A549 (cell line): ENCODE measurements around the gene RHBDL2. TPM values are rescaled to one million over a fixed set of nuclear protein-coding genes. Genes with fewer than 3 reads are reported as not detected.
"Not testable (repeated sequence)": the region's sequence is repeated elsewhere in the genome, so short reads cannot be mapped to it uniquely, and the experiment has no call there.

Experiments used
- ATAC-seq, 2 experiments: fragments of 200-7000 bp in 1 of 2; fragments of >200 bp in 1 of 2; cut with Nextera tagmentation in 1 of 2; cut with Tn5 transposase in 1 of 2; 3 replicates each; pipeline versions ENCODE4 v1.8.0 to v1.9.1; 2018 to 2020; ENCODE audit warnings: mild to moderate bottlenecking in 1 of 2, moderate library complexity in 1 of 2
- CTCF ChIA-PET: fragments of 300-600 bp; sonication (Branson Sonifier 250); formaldehyde crosslinking; extraction: SDS; loops from one replicate; lab custom pipeline; 2021; ENCODE audit warnings: antibody characterized with exemption, inconsistent platforms; lab: Yijun Ruan, JAX
- POLR2A ChIA-PET: fragments of 350-600 bp; formaldehyde crosslinking; extraction: SDS; loops from one replicate; lab custom pipeline; 2021; ENCODE audit warnings: antibody characterized with exemption, inconsistent platforms; lab: Yijun Ruan, JAX
- DNase-seq, 2 experiments: peaks; one replicate each; pipeline versions ENCODE4 v3.0.0 to v3.0.0-alpha.2; 2011 to 2016; ENCODE audit warnings: low read depth in 1 of 2, low spot score in 1 of 2
- FAIRE-seq: peaks from 2 replicates; lab custom pipeline; 2011; peaks lifted over from hg19 to GRCh38; lab: Jason Lieb, UNC
- H3K27ac ChIP-seq, 2 experiments: fragments of >200 bp; sonication (Bioruptor Twin); formaldehyde crosslinking; 3 replicates each; pipeline ENCODE4 v1.5.1; 2016 to 2017
- H3K4me1 ChIP-seq: fragments of >200 bp; sonication (Bioruptor Twin); formaldehyde crosslinking; 3 replicates; pipeline ENCODE4 v1.6.1; 2016
- H3K4me2 ChIP-seq: fragments of >200 bp; sonication (Bioruptor Twin); formaldehyde crosslinking; 3 replicates; pipeline ENCODE4 v1.6.1; 2016
- H3K4me3 ChIP-seq: fragments of >200 bp; sonication (Bioruptor Twin); formaldehyde crosslinking; 3 replicates; pipeline ENCODE4 v1.5.1; 2016
- H3K9me3 ChIP-seq: fragments of >200 bp; sonication (Bioruptor Twin); formaldehyde crosslinking; 3 replicates; pipeline ENCODE4 v1.6.1; 2016
- CBX2 ChIP-seq: fragments of 200-600 bp; sonication (generic); IDR thresholded peaks from 2 replicates; pipeline ENCODE4 v1.6.1; 2016; ENCODE audit warnings: low read depth, mild to moderate bottlenecking, borderline replicate concordance
- CBX8 ChIP-seq: fragments of 200-600 bp; sonication (generic); IDR thresholded peaks from 2 replicates; pipeline ENCODE4 v1.6.1; 2016
- CEBPB ChIP-seq, 2 experiments: fragments of >200 bp in 1 of 2; sonication (Bioruptor Twin) in 1 of 2; formaldehyde crosslinking in 1 of 2; IDR thresholded peaks; 2 replicates each; pipeline ENCODE4 v1.6.1; 2012 to 2016
- EP300 ChIP-seq, 2 experiments: fragments of >200 bp; sonication (Bioruptor Twin); formaldehyde crosslinking; IDR thresholded peaks; 2 replicates in 1 of 2; 3 replicates in 1 of 2; pipeline ENCODE4 v1.6.1; 2016 to 2017
- FOSB ChIP-seq: fragments of 250-450 bp; sonication (Bioruptor Pico); IDR thresholded peaks from 2 replicates; pipeline ENCODE4 v1.5.0; 2020; ENCODE audit warnings: mild to moderate bottlenecking, moderate library complexity
- FOSL2 ChIP-seq, 2 experiments: fragments of 450-650 bp in 1 of 2; fragments of >200 bp in 1 of 2; sonication (Bioruptor Twin) in 1 of 2; formaldehyde crosslinking; IDR thresholded peaks; 2 replicates each; pipeline versions ENCODE4 v1.5.0 to v1.6.1; 2016 to 2020; ENCODE audit warnings: mild to moderate bottlenecking in 1 of 2, moderate library complexity in 1 of 2
- FOXS1 ChIP-seq: fragments of 250-450 bp; sonication (Bioruptor Pico); IDR thresholded peaks from 2 replicates; pipeline ENCODE4 v1.5.0; 2020; ENCODE audit warnings: mild to moderate bottlenecking, moderate library complexity
- GATA3 ChIP-seq: IDR thresholded peaks from 2 replicates; pipeline ENCODE4 v1.6.1; 2012; ENCODE audit warnings: borderline replicate concordance
- HDAC2 ChIP-seq: fragments of 200-600 bp; sonication (generic); IDR thresholded peaks from 2 replicates; pipeline ENCODE4 v1.6.1; 2016
- HEYL ChIP-seq: fragments of 250-450 bp; sonication (Bioruptor Pico); IDR thresholded peaks from 2 replicates; pipeline ENCODE4 v1.8.0; 2021; ENCODE audit warnings: mild to moderate bottlenecking, moderate library complexity
- JUN ChIP-seq, 2 experiments: fragments of >200 bp; sonication (Bioruptor Twin); formaldehyde crosslinking; IDR thresholded peaks; 2 replicates in 1 of 2; 3 replicates in 1 of 2; pipeline ENCODE4 v1.6.1; 2016 to 2017
- JUNB ChIP-seq: fragments of >200 bp; sonication (Bioruptor Twin); formaldehyde crosslinking; IDR thresholded peaks from 2 replicates; pipeline ENCODE4 v1.6.1; 2016
- KDM1A ChIP-seq: fragments of 200-600 bp; sonication (generic); IDR thresholded peaks from 2 replicates; pipeline ENCODE4 v1.6.1; 2016; ENCODE audit warnings: low read depth, mild to moderate bottlenecking
- KDM5A ChIP-seq: fragments of 200-600 bp; sonication (generic); IDR thresholded peaks from 2 replicates; pipeline ENCODE4 v1.6.1; 2016; ENCODE audit warnings: antibody characterized with exemption, mild to moderate bottlenecking
- MAFK ChIP-seq: fragments of 450-650 bp; IDR thresholded peaks from 2 replicates; pipeline ENCODE4 v1.6.1; 2014; ENCODE audit not compliant: partially characterized antibody
- NFE2L2 ChIP-seq: fragments of 150-350 bp; conservative IDR thresholded peaks from 2 replicates; pipeline ENCODE4 v1.6.1; 2014; ENCODE audit warnings: low read length
- RCOR1 ChIP-seq: fragments of 150-350 bp; IDR thresholded peaks from 2 replicates; pipeline ENCODE4 v1.6.1; 2014; ENCODE audit warnings: antibody characterized with exemption, low read length, low read depth
- TP53 ChIP-seq: fragments of 250-450 bp; sonication (Bioruptor Pico); IDR thresholded peaks from 2 replicates; pipeline ENCODE4 v1.5.0; 2021; ENCODE audit warnings: mild to moderate bottlenecking, moderate library complexity
- ZNF302 ChIP-seq: fragments of 250-450 bp; sonication (Bioruptor Pico); IDR thresholded peaks from 2 replicates; pipeline ENCODE4 v1.9.0; 2021; ENCODE audit warnings: inconsistent platforms, mild to moderate bottlenecking, moderate library complexity
- WGBS: methylation state at CpG from one replicate; pipeline ENCODE4 v1.1.6; 2017; ENCODE audit errors: missing lambda C conversion rate; 5-methylcytosine and 5-hydroxymethylcytosine counted together
- polyA plus RNA-seq, 4 experiments: library from polyadenylated mRNA; depleted of rRNA in 3 of 4; stranded (reverse); fragments of >200 nt; fragmentation: RNase III in 1 of 4; extraction: RNeasy Plus Mini Kit Qiagen cat#74134 plus additional on column Dnase treatment in 1 of 4; gene quantifications; 2 replicates in 3 of 4; 3 replicates in 1 of 4; pipeline ENCODE4 v1.2.3, GENCODE V29; 2011 to 2017
- TF ChIP-seq, protein P1 (sequence below): fragments of 200-600 bp; sonication (generic); IDR thresholded peaks from 2 replicates; pipeline ENCODE4 v1.6.1; 2016; ENCODE audit warnings: antibody characterized with exemption, mild to moderate bottlenecking, moderate library complexity
- TF ChIP-seq, protein P2 (sequence below): fragments of 250-450 bp; sonication (Bioruptor Pico); IDR thresholded peaks from 2 replicates; pipeline ENCODE4 v1.5.0; 2020; ENCODE audit warnings: low read depth, mild to moderate bottlenecking, moderate library complexity
- TF ChIP-seq, protein P3 (sequence below): fragments of 250-450 bp; sonication (Bioruptor Pico); IDR thresholded peaks from 2 replicates; pipeline ENCODE4 v1.5.0; 2021; ENCODE audit warnings: mild to moderate bottlenecking, moderate library complexity, borderline replicate concordance
- TF ChIP-seq, protein P4 (sequence below): IDR thresholded peaks from 2 replicates; pipeline ENCODE4 v1.6.1; 2012
- TF ChIP-seq, protein P5 (sequence below): IDR thresholded peaks from 2 replicates; pipeline ENCODE4 v1.6.1; 2012

The RHBDL2 gene
- polyA plus RNA-seq, 2 of the 4 experiments (the other 2 are of a cell fraction) = 2.6 to 3.6 TPM

DNA sequence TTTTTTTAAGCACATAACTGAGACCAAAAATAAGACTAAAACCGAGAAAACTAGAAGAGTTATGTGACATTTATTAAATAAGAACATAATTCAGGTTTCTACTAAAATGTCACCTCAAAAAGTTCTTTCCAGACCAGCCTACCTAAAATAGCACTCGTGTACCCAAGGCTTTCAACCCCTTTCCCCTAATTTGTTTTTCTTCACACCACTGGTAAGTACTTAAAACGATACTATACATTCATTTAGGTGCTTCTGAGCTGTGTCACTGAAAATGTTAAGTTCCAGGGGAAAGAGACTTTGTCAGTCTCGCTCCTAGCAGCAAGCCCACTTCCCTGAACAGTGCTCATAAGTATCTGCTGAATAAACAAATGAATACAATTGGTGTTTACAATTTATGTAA is 88.8 kb downstream of the RHBDL2 start (continued):
- TF ChIP-seq, protein P1, sequence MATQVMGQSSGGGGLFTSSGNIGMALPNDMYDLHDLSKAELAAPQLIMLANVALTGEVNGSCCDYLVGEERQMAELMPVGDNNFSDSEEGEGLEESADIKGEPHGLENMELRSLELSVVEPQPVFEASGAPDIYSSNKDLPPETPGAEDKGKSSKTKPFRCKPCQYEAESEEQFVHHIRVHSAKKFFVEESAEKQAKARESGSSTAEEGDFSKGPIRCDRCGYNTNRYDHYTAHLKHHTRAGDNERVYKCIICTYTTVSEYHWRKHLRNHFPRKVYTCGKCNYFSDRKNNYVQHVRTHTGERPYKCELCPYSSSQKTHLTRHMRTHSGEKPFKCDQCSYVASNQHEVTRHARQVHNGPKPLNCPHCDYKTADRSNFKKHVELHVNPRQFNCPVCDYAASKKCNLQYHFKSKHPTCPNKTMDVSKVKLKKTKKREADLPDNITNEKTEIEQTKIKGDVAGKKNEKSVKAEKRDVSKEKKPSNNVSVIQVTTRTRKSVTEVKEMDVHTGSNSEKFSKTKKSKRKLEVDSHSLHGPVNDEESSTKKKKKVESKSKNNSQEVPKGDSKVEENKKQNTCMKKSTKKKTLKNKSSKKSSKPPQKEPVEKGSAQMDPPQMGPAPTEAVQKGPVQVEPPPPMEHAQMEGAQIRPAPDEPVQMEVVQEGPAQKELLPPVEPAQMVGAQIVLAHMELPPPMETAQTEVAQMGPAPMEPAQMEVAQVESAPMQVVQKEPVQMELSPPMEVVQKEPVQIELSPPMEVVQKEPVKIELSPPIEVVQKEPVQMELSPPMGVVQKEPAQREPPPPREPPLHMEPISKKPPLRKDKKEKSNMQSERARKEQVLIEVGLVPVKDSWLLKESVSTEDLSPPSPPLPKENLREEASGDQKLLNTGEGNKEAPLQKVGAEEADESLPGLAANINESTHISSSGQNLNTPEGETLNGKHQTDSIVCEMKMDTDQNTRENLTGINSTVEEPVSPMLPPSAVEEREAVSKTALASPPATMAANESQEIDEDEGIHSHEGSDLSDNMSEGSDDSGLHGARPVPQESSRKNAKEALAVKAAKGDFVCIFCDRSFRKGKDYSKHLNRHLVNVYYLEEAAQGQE = no peak
- TF ChIP-seq EP300 (IDR thresholded peaks at IDR 0.05) = no peak
- no peak for TF ChIP-seq CEBPB (IDR thresholded peaks at IDR 0.05)
- TF ChIP-seq, protein P2, sequence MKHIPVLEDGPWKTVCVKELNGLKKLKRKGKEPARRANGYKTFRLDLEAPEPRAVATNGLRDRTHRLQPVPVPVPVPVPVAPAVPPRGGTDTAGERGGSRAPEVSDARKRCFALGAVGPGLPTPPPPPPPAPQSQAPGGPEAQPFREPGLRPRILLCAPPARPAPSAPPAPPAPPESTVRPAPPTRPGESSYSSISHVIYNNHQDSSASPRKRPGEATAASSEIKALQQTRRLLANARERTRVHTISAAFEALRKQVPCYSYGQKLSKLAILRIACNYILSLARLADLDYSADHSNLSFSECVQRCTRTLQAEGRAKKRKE (CRISPR knock-in tag) = no peak
- no peak for TF ChIP-seq NFE2L2
- TF ChIP-seq KDM1A = no peak
- TF ChIP-seq MAFK = no peak

DNA sequence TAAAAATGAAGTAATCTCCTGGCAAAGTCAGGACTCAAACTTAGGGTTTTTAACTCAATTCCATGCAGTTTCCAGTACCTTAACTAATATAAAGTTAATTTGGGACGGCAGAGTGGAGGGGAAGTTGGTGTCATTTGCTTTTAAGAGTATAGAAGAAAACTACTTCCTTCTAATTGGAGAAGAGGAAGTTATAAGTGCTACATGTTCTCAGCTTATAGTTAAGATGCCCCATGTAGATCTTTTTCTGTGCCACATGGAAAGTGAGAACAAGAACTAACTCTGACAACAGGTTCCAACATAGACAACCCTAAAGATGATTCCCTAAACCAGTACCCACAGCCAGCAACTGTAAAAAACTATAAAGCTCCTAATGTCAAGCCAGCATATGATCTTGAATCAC is 93.6 kb downstream of the RHBDL2 start:
- 92% methylated on average over 1 of the region's 1 CpG for WGBS
- Histone ChIP-seq H3K4me3 (no peak overlapping the region), H3K4me1 (no peaks in the 10 kb centered on the region), H3K27ac (no peak overlapping the region), H3K9me3 (no peaks in the 10 kb centered on the region), H3K4me2 (no peak overlapping the region)
- DNase-seq (no peak), ATAC-seq (no peak), FAIRE-seq (no peak)
- POLR2A ChIA-PET = no interaction called here
- CTCF ChIA-PET = interaction anchor here (0.6 kb wide), 1 partner anchor 1316 kb away, joined by 3 read pairs; no protein-coding TSS in a partner anchor
- TF ChIP-seq CBX8 = no peak

DNA sequence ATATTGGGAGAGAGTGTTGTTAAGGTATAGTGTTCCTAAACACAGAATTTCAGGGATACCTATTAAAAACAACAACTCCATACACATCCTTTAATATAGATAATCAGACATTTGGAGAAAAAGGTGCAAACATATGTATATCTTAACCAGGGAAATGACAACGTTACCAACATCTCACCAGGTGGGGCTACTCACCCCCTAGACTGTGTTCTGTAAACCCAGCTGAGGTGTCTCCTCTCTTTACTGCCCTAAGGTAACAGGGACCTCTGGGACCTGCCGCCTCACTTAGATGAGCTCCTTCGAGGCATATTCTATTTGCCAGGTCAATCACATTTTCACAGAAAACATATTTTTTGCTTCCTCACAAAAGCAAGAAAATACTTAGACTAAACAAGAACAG is 95.4 kb downstream of the RHBDL2 start:
- ChIA-PET POLR2A (no interaction called here), CTCF (interaction anchor here (1.7 to 2.0 kb wide), 2 partner anchors 11 kb away, joined by 4 to 7 read pairs; no protein-coding TSS in a partner anchor)
- FAIRE-seq (no peak), ATAC-seq (no peak), DNase-seq (no peak)
- WGBS = 87% methylated on average over 3 of the region's 3 CpGs
- Histone ChIP-seq H3K4me3 (no peak overlapping the region), H3K27ac (no peak overlapping the region), H3K9me3 (no peaks in the 10 kb centered on the region), H3K4me1 (no peaks in the 10 kb centered on the region), H3K4me2 (no peak overlapping the region)
- TF ChIP-seq CBX2 (no peak), FOSB (CRISPR knock-in tag) (no peak), FOXS1 (no peak), JUNB (no peak), HDAC2 (no peak), KDM1A (no peak), GATA3 (no peak), RCOR1 (no peak), JUN (IDR thresholded peaks at IDR 0.05) (no peak), KDM5A (no peak), HEYL (CRISPR knock-in tag) (no peak), FOSL2 (IDR thresholded peaks at IDR 0.05) (no peak), FOSL2 (CRISPR knock-in tag; IDR thresholded peaks at IDR 0.05) (no peak), TP53 (CRISPR knock-in tag) (no peak), ZNF302 (CRISPR knock-in tag) (no peak), CBX8 (no peak)
- TF ChIP-seq, protein P3, sequence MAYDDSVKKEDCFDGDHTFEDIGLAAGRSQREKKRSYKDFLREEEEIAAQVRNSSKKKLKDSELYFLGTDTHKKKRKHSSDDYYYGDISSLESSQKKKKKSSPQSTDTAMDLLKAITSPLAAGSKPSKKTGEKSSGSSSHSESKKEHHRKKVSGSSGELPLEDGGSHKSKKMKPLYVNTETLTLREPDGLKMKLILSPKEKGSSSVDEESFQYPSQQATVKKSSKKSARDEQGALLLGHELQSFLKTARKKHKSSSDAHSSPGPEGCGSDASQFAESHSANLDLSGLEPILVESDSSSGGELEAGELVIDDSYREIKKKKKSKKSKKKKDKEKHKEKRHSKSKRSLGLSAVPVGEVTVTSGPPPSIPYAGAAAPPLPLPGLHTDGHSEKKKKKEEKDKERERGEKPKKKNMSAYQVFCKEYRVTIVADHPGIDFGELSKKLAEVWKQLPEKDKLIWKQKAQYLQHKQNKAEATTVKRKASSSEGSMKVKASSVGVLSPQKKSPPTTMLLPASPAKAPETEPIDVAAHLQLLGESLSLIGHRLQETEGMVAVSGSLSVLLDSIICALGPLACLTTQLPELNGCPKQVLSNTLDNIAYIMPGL (CRISPR knock-in tag) = no peak
- TF ChIP-seq, protein P4, sequence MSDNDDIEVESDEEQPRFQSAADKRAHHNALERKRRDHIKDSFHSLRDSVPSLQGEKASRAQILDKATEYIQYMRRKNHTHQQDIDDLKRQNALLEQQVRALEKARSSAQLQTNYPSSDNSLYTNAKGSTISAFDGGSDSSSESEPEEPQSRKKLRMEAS = no peak
- TF ChIP-seq, protein P5, sequence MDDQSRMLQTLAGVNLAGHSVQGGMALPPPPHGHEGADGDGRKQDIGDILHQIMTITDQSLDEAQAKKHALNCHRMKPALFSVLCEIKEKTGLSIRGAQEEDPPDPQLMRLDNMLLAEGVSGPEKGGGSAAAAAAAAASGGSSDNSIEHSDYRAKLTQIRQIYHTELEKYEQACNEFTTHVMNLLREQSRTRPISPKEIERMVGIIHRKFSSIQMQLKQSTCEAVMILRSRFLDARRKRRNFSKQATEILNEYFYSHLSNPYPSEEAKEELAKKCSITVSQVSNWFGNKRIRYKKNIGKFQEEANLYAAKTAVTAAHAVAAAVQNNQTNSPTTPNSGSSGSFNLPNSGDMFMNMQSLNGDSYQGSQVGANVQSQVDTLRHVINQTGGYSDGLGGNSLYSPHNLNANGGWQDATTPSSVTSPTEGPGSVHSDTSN = no peak
- TF ChIP-seq, protein P2 (CRISPR knock-in tag) = no peak

DNA sequence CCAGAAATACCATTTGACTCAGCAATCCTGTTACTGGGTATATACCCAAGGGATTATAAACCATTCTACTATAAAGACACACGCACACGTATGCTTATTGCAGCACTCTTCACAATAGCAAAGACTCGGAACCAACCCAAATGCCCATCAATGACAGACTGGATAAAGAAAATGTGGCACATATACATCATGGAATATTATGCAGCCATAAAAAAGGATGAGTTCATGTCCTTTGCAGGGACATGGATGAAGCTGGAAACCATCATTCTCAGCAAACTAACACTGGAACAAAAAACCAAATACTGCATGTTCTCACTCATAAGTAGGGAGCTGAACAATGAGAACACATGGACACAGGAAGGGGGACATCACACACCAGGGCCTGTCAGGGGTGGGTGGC is 96.5 kb downstream of the RHBDL2 start:
- FAIRE-seq, POLR2A ChIA-PET, H3K4me3 ChIP-seq, ATAC-seq, H3K9me3 ChIP-seq, H3K27ac ChIP-seq, DNase-seq, H3K4me2 ChIP-seq, H3K4me1 ChIP-seq: not testable (repeated sequence)
- 89% methylated on average over 3 of the region's 3 CpGs for WGBS
- CTCF ChIA-PET = interaction anchor here (1.7 kb wide), 1 partner anchor 10 kb away, joined by 4 read pairs; no protein-coding TSS in a partner anchor
